GM19372 (cell line): ENCODE data around the gene MT1B.
"Not testable (repeated sequence)": the region's sequence is repeated elsewhere in the genome, so short reads cannot be mapped to it uniquely, and the experiment has no call there.

ENCODE experiments used
- ATAC-seq: cut with Tn5 transposase; IDR thresholded peaks from one replicate; pipeline ENCODE4 v1.9.1; 2021; ENCODE audit warnings: mild to moderate bottlenecking, low read depth, moderate library complexity; ENCODE audit not compliant: unreplicated experiment

The MT1B gene

GRCh38 chr16:56618138-56618537 is 33.5 kb upstream of the MT1B start:
- no peak for ATAC-seq

- ATAC-seq, result no peak
These were observed 31.3 kb upstream of the MT1B start for GRCh38 chr16:56620339-56620897.

- ATAC-seq, result not testable (repeated sequence)
These were observed 29.8 kb upstream of the MT1B start for GRCh38 chr16:56621665-56622445.

GRCh38 chr16:56623184-56623583 is 28.5 kb upstream of the MT1B start:
- ATAC-seq, result not testable (repeated sequence)

GRCh38 chr16:56623637-56624036 is 28.0 kb upstream of the MT1B start:
- ATAC-seq, result no peak

- peak; percentile 63 for ATAC-seq
These were observed 26.3 kb upstream of the MT1B start, which contains the start of gene MT1E for GRCh38 chr16:56625140-56625942. MT1E (plus strand) TSS chr16:56625781; CDS start chr16:56625852, 71 bp downstream.

GRCh38 chr16:56625943-56626654 is 25.6 kb upstream of the MT1B start:
- peak; percentile 7 for ATAC-seq

- ATAC-seq, result no peak
These were observed 25.0 kb upstream of the MT1B start for GRCh38 chr16:56626685-56627084.

- ATAC-seq, result no peak
These were observed 23.0 kb upstream of the MT1B start for GRCh38 chr16:56628486-56629350.

GRCh38 chr16:56629531-56629930 is 22.2 kb upstream of the MT1B start:
- ATAC-seq, result no peak

- ATAC-seq, result peak; percentile 71
These were observed 21.6 kb upstream of the MT1B start for GRCh38 chr16:56630134-56630533.

- no peak for ATAC-seq
These were observed 20.5 kb upstream of the MT1B start for GRCh38 chr16:56631197-56631596.

- no peak for ATAC-seq
These were observed 19.9 kb upstream of the MT1B start for GRCh38 chr16:56631832-56632155.

- no peak for ATAC-seq
These were observed 19.4 kb upstream of the MT1B start, which contains the start of gene MT1M for GRCh38 chr16:56632156-56632847. MT1M (plus strand) TSS chr16:56632659; CDS start chr16:56632732, 73 bp downstream.

- no peak for ATAC-seq
These were observed 18.8 kb upstream of the MT1B start for GRCh38 chr16:56632848-56633365.

GRCh38 chr16:56633535-56633934 is 18.2 kb upstream of the MT1B start:
- ATAC-seq, result no peak

- no peak for ATAC-seq
These were observed 16.8 kb upstream of the MT1B start for GRCh38 chr16:56634715-56635440.

- ATAC-seq, result no peak
These were observed 16.2 kb upstream of the MT1B start for GRCh38 chr16:56635441-56635967.
